CD4-positive, alpha-beta memory T cell (primary cell): ENCODE data around the gene PTCHD1. TPM values are rescaled to one million over a fixed set of nuclear protein-coding genes. Genes with fewer than 3 reads are reported as not detected.

ENCODE experiments used
- CTCF ChIA-PET: fragments of 350-600 bp; sonication (Branson Sonifier 250); formaldehyde crosslinking; loops from one replicate; lab custom pipeline; 2021; ENCODE audit warnings: inconsistent platforms; ENCODE audit not compliant: partially characterized antibody; lab: Charles Lee
- POLR2A ChIA-PET: fragments of 350-600 bp; sonication (Branson Sonifier 250); formaldehyde crosslinking; loops from one replicate; lab custom pipeline; 2021; ENCODE audit not compliant: partially characterized antibody; lab: Charles Lee
- DNase-seq, 5 donors: peaks; one replicate each; pipeline versions ENCODE4 v3.0.0 to v3.0.0-alpha.2; 2020 to 2022; ENCODE audit warnings: mixed read lengths in 1 of 5
- H3K27ac ChIP-seq: one replicate; pipeline ENCODE4 v1.7.0; 2013; ENCODE audit warnings: low read depth, low read length
- H3K27me3 ChIP-seq: 2 replicates; pipeline ENCODE4 v1.7.0; 2013; ENCODE audit warnings: mild to moderate bottlenecking, low read length, moderate library complexity; ENCODE audit not compliant: insufficient read depth
- H3K36me3 ChIP-seq: 2 replicates; pipeline ENCODE4 v1.7.0; 2013; ENCODE audit warnings: mild to moderate bottlenecking, low read length, moderate library complexity; ENCODE audit not compliant: insufficient read depth
- H3K4me1 ChIP-seq: 2 replicates; pipeline ENCODE4 v1.7.0; 2013; ENCODE audit warnings: mild to moderate bottlenecking, low read length, moderate library complexity; ENCODE audit not compliant: insufficient read depth
- H3K4me3 ChIP-seq, 2 donors: one replicate each; pipeline ENCODE4 v1.7.0; 2013; ENCODE audit warnings: low read length in 2 of 2, mild to moderate bottlenecking in 1 of 2
- H3K9me3 ChIP-seq, 2 donors: one replicate each; pipeline ENCODE4 v1.7.0; 2013; ENCODE audit warnings: low read length in 2 of 2, control low read depth in 1 of 2; ENCODE audit not compliant: control insufficient read depth in 1 of 2
- H3K27ac Mint-ChIP-seq, 7 donors: one replicate each; pipeline ENCODE4 v1.8.0; 2020 to 2021; ENCODE audit warnings: mixed read lengths in 7 of 7, mild to moderate bottlenecking in 6 of 7, inconsistent platforms in 3 of 7, moderate library complexity in 3 of 7
- H3K27me3 Mint-ChIP-seq, 2 donors: one replicate each; pipeline ENCODE4 v1.8.0; 2020 to 2021; ENCODE audit warnings: mixed read lengths in 2 of 2
- H3K36me3 Mint-ChIP-seq, 2 donors: one replicate each; pipeline ENCODE4 v1.8.0; 2020 to 2021; ENCODE audit warnings: mixed read lengths in 2 of 2, inconsistent platforms in 1 of 2, mild to moderate bottlenecking in 1 of 2
- H3K4me1 Mint-ChIP-seq, 4 donors: one replicate each; pipeline ENCODE4 v1.8.0; 2020 to 2021; ENCODE audit warnings: mixed read lengths in 4 of 4, mild to moderate bottlenecking in 1 of 4
- H3K4me3 Mint-ChIP-seq, 8 donors: one replicate each; pipeline ENCODE4 v1.8.0; 2020 to 2021; ENCODE audit warnings: mixed read lengths in 8 of 8, mild to moderate bottlenecking in 7 of 8, moderate library complexity in 6 of 8, inconsistent platforms in 3 of 8
- H3K9me3 Mint-ChIP-seq, 8 donors: one replicate each; pipeline ENCODE4 v1.8.0; 2020 to 2021; ENCODE audit warnings: mixed read lengths in 8 of 8, mild to moderate bottlenecking in 5 of 8, inconsistent platforms in 3 of 8, moderate library complexity in 1 of 8
- intact Hi-C: fragments of 100-400 bp; cut with micrococcal nuclease; formaldehyde crosslinking; loops from one replicate; pipeline ENCODE4 v1.15.1; 2023
- polyA plus RNA-seq, 2 donors: library from polyadenylated mRNA; unstranded; fragments of 300-500 nt; fragmentation: Illumina TruSeq; gene quantifications; one replicate each; pipeline ENCODE4 v1.2.3, GENCODE V29; 2021
- total RNA-seq, 2 experiments: library from RNA; stranded (reverse); gene quantifications; one replicate each; pipeline ENCODE4 v1.2.3, GENCODE V29; 2021

The PTCHD1 gene
- total and polyA plus RNA-seq, 4 experiments from 2014 or later, result not detected

DNA sequence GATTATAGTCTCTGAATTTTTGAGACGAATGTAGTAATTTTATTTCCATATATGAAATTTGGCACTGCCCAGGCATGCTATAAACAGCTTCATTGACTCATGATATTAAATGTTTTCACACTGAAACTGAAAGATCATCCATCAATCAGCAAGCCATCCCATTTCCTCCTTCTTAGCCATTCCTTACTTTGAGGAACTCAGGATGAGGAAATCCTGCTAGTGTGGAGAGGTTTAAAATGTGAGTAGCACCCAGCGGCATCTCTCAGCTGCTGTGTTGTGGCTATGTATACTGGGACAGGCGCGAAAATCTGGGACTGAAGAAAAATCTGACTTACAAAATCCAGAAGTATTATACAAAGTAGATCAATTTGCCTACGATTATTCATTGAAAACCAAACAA is 52.1 kb downstream of the PTCHD1 start:
- POLR2A ChIA-PET, result no interaction called here
- no peaks in the 10 kb centered on the region for H3K4me1 ChIP-seq
- Mint-ChIP-seq H3K36me3 (no peaks in the 10 kb centered on the region), H3K9me3 (peaks cover 0 to 1% (median 0%) of the 10 kb centered on the region in 8 donors), H3K27ac (no peak overlapping the region), H3K4me1 (peaks cover under 1 to 3% (median 2%) of the 10 kb centered on the region in 4 donors), H3K27me3 (peaks cover 2 to 3% of the 10 kb centered on the region in 2 donors), H3K4me3 (no peak overlapping the region)
- DNase-seq, result no peak
- intact Hi-C loops, result no loop called here
- H3K27me3 ChIP-seq, result no peaks in the 10 kb centered on the region
- H3K36me3 ChIP-seq, result no peaks in the 10 kb centered on the region
- no peak overlapping the region for H3K4me3 ChIP-seq
- H3K9me3 ChIP-seq, result no peaks in the 10 kb centered on the region
- no peak overlapping the region for H3K27ac ChIP-seq
- CTCF ChIA-PET, result no interaction called here

DNA sequence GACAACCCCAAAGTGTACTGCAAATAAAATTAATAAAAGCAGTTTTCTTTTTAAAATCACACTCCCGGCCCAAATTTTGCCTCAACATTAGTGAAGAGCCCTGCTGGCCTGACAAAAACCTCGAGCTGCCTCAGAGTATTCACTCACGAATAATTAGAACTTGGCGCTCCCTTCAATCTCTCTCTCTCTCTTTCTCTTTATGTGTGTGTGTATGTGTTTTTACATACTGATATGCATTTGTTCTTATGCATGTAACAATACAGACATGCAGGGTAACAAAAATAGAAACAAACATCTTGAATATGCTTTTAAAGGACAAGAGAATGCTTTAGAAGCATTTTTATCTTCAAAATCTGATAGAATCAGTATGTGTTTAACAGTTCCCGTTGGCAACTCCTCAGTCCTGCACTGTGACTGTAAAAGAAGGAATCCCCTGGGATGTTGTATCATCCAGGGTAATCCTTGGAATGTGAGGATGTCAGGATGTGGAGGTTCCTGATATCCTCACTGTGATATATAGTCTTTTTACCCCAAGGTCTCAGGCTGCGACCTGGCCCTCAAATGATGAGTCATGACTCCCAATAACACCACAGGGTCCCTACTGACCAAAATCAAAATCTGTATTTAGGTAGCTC is 53.0 kb downstream of the PTCHD1 start:
- H3K4me1 ChIP-seq, result no peaks in the 10 kb centered on the region
- intact Hi-C loops, result no loop called here
- no peak overlapping the region for H3K27ac ChIP-seq
- no peaks in the 10 kb centered on the region for H3K27me3 ChIP-seq
- DNase-seq, result no peak
- Mint-ChIP-seq H3K27ac (peak overlapping the region in 1 of 7 donors; percentile 11), H3K36me3 (no peaks in the 10 kb centered on the region), H3K27me3 (no peaks in the 10 kb centered on the region), H3K4me3 (no peak overlapping the region), H3K4me1 (no peaks in the 10 kb centered on the region), H3K9me3 (no peaks in the 10 kb centered on the region)
- H3K4me3 ChIP-seq, result no peak overlapping the region
- CTCF ChIA-PET, result no interaction called here
- POLR2A ChIA-PET, result no interaction called here
- no peaks in the 10 kb centered on the region for H3K9me3 ChIP-seq
- no peaks in the 10 kb centered on the region for H3K36me3 ChIP-seq

DNA sequence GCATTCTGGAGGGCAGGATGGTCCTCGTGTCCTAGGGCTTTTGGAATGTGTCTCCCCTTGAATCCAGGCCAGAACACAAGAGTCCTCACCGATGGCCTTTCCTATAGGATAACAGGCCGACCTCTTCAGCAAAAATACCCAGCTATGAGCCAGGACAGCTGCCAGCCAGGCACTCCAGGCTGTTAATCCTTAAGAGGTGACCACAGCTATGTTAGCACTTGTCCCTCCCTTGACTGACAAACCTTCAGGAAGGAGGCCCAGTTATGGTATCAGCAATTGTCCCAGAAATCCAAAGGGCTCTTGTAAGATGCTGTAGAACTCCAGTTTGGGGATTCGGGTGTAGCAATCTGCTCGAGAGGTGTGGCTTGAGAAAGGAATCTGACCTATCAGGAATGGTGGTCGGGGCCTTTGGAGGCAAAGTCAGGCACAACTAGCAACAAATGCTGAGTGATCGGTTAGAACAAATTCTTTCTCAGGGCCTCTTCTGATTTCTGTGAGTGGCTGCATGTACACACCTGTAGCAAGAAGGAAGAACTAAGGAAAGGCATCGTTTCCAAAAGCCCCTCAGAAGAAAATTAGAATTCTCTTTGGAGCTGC is 54.6 kb downstream of the PTCHD1 start:
- no peaks in the 10 kb centered on the region for H3K4me1 ChIP-seq
- ChIA-PET POLR2A (no interaction called here), CTCF (no interaction called here)
- H3K36me3 ChIP-seq, result no peaks in the 10 kb centered on the region
- no peaks in the 10 kb centered on the region for H3K27me3 Mint-ChIP-seq
- no peak overlapping the region for H3K4me3 ChIP-seq
- no peak overlapping the region for H3K27ac Mint-ChIP-seq
- no peak overlapping the region for H3K4me3 Mint-ChIP-seq
- no peaks in the 10 kb centered on the region for H3K9me3 ChIP-seq
- DNase-seq, result no peak
- no peaks in the 10 kb centered on the region for H3K27me3 ChIP-seq
- no peak overlapping the region for H3K27ac ChIP-seq
- H3K36me3 Mint-ChIP-seq, result no peaks in the 10 kb centered on the region
- intact Hi-C loops, result no loop called here
- peaks cover 0 to 3% (median 0%) of the 10 kb centered on the region in 4 donors for H3K4me1 Mint-ChIP-seq
- H3K9me3 Mint-ChIP-seq, result no peaks in the 10 kb centered on the region

DNA sequence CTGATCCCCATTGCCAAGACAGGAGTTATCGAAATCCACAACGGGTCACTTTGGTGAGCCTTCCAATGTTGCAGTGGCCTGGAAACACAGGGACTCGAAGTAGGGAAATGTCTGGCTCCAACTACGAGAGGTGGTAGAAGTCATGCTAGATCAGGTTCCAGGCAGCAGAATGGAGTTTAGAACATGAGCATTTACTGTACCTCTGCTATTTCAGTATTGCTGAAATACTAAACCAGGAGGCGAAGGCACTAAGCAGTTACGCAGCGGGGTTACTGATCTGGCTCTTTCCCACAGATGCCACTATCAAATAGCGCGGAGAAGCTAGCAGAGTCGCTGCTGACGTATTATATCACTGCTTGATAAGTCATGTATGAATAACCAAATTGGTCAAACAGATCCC is 56.3 kb downstream of the PTCHD1 start:
- H3K4me3 ChIP-seq, result no peak overlapping the region

DNA sequence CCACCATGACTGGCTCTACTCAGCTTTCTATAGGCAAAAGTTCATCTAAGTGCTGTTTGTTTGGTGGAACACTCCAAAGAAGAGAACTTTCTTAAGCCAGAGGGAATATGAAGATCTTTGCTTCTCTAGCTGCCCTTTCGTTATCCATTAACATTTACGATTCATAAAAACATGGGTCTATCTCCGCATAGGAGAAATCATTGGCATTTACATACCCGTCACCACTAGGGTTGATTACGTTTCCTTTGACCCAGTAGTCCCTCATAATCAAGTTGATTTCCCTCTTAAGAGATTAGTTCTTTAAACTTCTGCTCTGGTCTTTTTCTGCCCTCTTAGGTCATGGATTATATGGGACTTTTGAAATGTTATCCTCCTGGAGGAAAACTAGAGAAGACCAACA is 57.5 kb downstream of the PTCHD1 start:
- Histone ChIP-seq H3K4me3 (no peak overlapping the region), H3K36me3 (no peaks in the 10 kb centered on the region), H3K4me1 (no peaks in the 10 kb centered on the region), H3K9me3 (no peaks in the 10 kb centered on the region), H3K27ac (no peak overlapping the region), H3K27me3 (no peaks in the 10 kb centered on the region)
- intact Hi-C loops, result no loop called here
- H3K4me3 Mint-ChIP-seq, result no peak overlapping the region
- no peak overlapping the region for H3K27ac Mint-ChIP-seq
- peaks cover 0 to 2% (median 0%) of the 10 kb centered on the region in 8 donors for H3K9me3 Mint-ChIP-seq
- peaks cover 0 to 3% (median 0%) of the 10 kb centered on the region in 4 donors for H3K4me1 Mint-ChIP-seq
- no peak for DNase-seq
- ChIA-PET POLR2A (no interaction called here), CTCF (no interaction called here)
- no peaks in the 10 kb centered on the region for H3K27me3 Mint-ChIP-seq
- no peaks in the 10 kb centered on the region for H3K36me3 Mint-ChIP-seq

More for the DNA sequence above, 56.3 kb downstream of the PTCHD1 start:
- intact Hi-C loops, result no loop called here
- Mint-ChIP-seq H3K27ac (no peak overlapping the region), H3K36me3 (no peaks in the 10 kb centered on the region), H3K4me1 (peaks cover 0 to 3% (median 0%) of the 10 kb centered on the region in 4 donors), H3K4me3 (no peak overlapping the region), H3K9me3 (peaks cover 0 to 2% (median 0%) of the 10 kb centered on the region in 8 donors), H3K27me3 (no peaks in the 10 kb centered on the region)
- ChIA-PET CTCF (no interaction called here), POLR2A (no interaction called here)
- H3K36me3 ChIP-seq, result no peaks in the 10 kb centered on the region
- no peak for DNase-seq
- H3K4me1 ChIP-seq, result no peaks in the 10 kb centered on the region
- H3K27ac ChIP-seq, result no peak overlapping the region
- H3K27me3 ChIP-seq, result no peaks in the 10 kb centered on the region
- no peaks in the 10 kb centered on the region for H3K9me3 ChIP-seq

DNA sequence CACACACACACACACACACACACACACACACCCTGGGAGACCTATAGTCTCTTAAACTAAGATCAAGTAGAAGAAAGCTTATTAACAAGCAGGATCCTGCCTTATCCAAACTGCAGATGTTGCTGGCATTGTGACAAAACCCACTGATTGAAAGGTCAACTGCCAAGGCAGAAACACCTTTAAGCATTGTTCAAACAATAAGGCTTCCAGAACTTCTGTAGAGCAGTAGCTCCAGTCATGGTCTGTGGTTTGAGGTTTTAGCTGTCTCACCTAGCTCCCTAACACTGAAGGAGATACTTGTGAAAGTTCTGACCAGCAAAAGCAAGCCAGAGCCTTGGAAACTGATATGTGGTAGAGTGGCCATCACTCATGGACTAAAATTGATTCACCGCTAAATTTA is 59.8 kb downstream of the PTCHD1 start:
- Mint-ChIP-seq H3K27ac (no peak overlapping the region), H3K4me1 (peaks cover 0 to 3% (median 0%) of the 10 kb centered on the region in 4 donors), H3K4me3 (no peak overlapping the region), H3K36me3 (no peaks in the 10 kb centered on the region), H3K9me3 (peaks cover 0 to 2% (median 0%) of the 10 kb centered on the region in 8 donors), H3K27me3 (no peaks in the 10 kb centered on the region)
- no peak overlapping the region for H3K4me3 ChIP-seq
- DNase-seq, result no peak
- H3K27me3 ChIP-seq, result no peaks in the 10 kb centered on the region
- intact Hi-C loops, result no loop called here
- no peak overlapping the region for H3K27ac ChIP-seq
- H3K36me3 ChIP-seq, result no peaks in the 10 kb centered on the region
- H3K9me3 ChIP-seq, result no peaks in the 10 kb centered on the region
- POLR2A ChIA-PET, result no interaction called here
- H3K4me1 ChIP-seq, result no peaks in the 10 kb centered on the region
- CTCF ChIA-PET, result no interaction called here

DNA sequence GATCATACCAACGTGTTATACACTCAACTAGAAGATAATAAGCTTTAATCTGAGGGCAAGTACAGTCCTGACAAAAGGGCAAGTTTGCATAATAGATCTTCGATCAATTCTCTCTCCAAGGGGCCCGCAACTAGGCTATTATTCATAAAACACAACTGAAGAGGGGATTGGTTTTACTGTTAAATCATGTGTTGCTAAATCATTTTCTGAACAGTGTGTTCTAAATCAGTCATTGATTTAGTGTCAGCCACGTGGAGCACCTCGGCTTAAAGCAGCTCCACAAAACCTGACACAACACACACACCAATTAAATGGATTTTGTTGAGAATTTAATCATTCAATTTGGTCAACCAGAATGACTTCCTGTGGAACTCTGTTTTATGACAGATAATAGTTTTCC is 61.6 kb downstream of the PTCHD1 start:
- Histone ChIP-seq H3K4me1 (no peaks in the 10 kb centered on the region), H3K36me3 (no peaks in the 10 kb centered on the region), H3K27me3 (no peaks in the 10 kb centered on the region), H3K9me3 (no peaks in the 10 kb centered on the region), H3K4me3 (no peak overlapping the region), H3K27ac (no peak overlapping the region)
- Mint-ChIP-seq H3K4me1 (peaks cover 0 to 3% (median 0%) of the 10 kb centered on the region in 4 donors), H3K36me3 (no peaks in the 10 kb centered on the region), H3K27me3 (peaks cover 0 to 2% of the 10 kb centered on the region in 2 donors), H3K27ac (no peak overlapping the region), H3K4me3 (no peak overlapping the region), H3K9me3 (peaks cover 0 to 2% (median 0%) of the 10 kb centered on the region in 8 donors)
- intact Hi-C loops, result no loop called here
- CTCF ChIA-PET, result no interaction called here
- DNase-seq, result no peak
- POLR2A ChIA-PET, result no interaction called here
